Fibroblast of skin of left biceps (primary cell): ENCODE measurements around the gene OTOG.

ENCODE experiments used
- DNase-seq, 2 experiments: peaks; one replicate each; pipeline ENCODE4 v3.0.0-alpha.2; 2013; ENCODE audit warnings: low read depth in 2 of 2

Gene OTOG

DNA sequence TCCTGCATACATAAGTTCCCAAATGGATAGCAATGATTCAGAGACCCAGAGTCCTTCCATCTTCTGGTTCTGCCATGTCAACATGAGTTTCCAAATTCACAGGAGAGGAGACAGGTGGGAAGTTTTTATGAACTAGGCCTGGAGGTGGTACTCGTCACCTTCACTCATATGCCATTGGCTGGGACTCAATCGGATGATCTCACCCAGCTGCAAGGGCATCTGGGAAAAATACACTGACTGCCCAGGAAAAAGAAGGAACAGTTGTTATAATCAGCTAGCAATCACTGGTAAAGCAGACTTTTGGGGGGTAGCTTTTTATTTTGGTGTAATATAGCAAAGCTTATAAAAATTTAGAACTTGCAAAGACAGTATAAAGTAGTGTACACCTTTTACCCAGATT, 83.9 kb downstream of the OTOG start:
- DNase-seq: no peak

DNA sequence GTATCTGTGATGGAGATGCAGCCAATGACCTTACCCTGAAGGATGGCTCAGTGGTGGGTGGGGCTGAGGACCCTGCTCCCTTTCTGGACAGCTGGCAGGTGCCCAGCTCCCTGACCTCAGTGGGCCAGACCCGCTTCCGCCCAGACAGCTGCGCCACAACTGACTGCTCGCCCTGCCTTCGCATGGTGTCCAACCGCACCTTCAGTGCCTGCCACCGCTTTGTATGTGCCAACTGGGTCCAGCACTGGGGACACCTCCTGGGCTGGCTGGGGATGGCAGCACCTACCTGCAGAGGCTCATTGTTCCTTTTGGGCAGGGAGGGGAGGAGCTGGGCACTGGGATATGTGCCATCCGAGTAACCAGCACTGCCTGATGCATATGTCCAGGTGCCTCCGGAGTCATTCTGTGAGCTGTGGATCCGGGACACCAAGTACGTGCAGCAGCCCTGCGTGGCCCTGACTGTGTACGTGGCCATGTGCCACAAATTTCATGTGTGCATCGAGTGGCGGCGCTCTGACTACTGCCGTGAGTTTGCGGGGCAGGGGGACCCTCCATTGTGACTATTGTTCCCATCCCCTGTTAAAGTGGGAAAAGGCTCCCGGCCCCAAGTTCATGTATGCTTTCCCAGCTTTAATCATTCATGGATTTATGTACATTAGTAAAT, 84.8 kb downstream of the OTOG start:
- DNase-seq: no peak

DNA sequence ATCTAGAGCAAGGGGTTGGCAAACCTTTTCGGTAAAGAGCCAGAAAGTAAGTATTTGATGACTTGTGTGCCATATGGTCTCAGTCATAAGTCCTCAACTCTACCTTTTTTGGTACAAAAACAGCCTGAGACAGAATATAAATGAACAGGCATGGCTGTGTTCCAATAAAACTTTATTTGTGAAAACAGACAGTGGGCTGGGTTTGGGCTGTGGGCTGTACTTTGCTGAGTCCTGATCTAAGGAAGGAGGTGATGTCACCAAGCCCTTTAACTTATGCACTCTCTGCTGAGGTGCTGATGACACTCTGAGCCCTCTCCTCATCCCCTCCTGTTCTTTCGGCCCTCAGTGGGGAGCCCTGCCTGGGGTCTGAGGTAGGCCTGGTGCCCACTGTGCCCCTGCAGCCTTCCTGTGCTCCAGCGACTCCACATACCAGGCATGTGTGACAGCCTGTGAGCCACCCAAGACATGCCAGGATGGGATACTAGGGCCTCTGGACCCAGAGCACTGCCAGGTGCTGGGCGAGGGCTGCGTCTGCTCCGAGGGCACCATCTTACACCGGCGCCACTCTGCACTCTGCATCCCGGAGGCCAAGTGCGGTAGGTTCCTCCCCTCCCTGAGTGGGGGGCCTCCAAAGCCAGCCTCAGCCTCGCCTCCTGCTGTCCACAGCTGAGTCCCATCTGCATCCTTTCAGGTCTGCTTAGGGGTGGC, 86.4 kb downstream of the OTOG start:
- no peak for DNase-seq

DNA sequence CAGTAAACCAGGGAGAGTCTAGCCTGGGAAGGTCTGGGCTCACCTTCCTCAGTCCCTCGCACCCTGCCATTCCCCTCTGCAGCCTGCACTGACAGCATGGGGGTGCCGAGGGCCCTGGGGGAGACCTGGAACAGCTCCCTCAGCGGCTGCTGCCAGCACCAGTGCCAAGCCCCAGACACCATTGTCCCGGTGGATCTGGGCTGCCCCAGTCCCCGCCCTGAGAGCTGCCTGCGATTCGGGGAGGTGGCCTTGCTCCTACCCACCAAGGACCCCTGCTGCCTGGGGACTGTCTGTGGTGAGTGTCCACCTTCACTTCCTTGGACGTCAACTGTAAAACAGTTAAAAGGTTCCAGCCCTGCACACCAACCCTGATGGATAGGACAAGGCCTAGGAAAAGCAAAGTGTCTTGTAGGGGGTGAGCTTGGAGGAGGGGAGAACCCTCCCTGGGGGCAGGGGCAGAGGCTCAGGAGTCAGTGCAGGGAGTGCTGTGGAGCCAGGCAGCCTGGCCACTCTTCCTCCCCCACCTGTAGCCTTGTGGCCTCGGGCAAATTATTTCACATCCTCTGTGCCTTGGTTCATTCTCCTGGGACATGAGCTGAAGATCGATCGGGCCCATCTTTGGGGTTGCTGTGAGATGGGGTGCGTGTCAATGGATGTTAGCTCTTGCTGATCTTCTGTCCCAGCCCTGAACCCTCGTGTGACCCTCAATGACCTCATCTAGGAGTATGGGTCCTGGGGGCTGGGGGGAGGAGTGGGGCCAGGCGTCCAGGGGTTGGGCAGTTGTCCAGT, 87.1 kb downstream of the OTOG start:
- DNase-seq: no peak

DNA sequence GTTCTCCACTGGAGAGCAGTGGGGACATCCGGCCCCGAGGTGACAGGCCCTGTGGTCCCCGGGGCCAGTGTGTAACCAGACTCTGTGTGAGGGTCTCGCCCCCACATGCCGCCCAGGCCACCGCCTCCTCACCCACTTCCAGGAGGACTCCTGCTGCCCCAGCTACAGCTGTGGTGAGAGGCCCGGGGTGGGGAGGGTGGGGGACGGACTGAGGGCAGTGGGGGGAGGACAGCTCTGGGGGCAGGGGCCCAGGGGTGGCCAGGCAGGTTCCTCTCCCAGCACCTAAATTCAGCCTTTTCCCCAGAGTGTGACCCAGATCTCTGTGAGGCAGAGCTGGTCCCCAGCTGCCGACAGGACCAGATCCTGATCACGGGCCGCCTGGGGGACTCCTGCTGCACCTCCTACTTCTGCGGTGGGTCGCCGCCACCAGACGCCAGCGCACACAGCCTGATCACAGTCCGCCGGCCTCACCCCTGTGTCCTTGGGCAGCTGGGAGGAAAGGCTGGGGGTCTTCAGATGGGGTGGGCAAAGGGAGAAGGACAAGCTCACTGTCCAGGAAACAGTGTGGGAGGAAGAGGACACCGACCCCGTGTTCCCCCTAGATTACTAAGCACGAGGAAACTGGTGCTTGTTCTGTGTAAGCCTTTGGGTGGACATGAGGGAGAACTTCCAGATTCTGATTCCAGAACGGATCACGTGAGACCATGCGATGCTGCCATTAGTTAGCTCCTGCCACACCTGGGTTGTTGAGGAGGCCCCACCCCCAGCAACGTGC, 87.9 kb downstream of the OTOG start:
- DNase-seq: no peak

DNA sequence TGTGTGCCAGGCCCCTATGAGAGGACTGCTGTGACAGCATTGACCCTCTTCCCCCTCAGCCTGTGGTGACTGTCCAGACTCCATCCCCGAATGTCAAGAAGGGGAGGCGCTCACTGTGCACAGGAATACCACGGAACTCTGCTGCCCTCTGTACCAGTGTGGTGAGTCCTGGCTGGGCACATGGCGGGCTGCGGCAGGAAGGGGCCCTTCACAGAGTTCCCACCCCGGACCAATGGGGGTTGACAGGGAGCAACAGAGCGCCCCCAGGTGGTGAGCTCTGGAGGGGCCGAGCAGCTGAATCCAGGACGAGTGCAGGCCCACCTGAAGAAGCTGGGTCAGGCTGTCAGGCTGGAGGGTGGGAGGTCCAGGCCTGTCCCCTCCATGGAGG, 88.5 kb downstream of the OTOG start:
- no peak for DNase-seq

DNA sequence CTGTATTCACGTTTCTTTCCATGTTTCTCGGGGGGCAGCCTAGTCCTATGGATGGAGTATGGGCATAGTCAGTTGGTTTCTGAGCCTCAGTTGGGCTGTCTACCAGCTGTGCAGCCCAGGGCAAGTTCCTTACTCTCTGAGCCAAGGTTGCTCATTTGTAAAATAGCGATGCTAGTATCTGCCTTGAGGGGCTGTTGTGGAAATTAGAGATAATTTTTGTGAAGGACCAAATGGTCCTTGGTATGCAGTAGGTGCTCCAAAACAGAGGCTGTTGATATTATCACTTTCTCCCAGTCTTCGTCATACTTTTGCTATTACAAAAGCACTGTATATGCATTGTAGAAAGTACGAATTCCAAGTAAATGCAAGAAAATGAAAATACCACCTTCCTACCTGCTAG, 89.7 kb downstream of the OTOG start:
- no peak for DNase-seq

DNA sequence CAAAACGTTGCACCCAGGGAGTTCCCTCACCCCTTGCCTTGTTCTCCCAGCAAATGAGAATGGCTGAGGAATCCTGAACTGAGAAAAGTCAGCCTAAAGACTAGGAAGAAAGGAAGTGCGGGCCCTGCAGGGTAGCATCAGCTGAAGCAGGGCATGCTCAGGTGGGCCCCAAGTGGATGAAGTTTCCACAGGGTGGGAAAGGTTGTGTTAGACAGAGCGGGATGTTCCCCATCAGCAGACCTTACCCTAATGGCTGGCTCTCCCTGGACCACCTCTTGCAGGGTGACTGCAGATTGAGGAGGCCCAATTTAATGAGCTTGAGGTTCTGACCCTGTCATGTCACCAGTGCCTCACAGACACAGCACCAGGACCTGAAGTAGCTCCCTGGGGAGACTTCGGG, 90.8 kb downstream of the OTOG start:
- DNase-seq: no peak

DNA sequence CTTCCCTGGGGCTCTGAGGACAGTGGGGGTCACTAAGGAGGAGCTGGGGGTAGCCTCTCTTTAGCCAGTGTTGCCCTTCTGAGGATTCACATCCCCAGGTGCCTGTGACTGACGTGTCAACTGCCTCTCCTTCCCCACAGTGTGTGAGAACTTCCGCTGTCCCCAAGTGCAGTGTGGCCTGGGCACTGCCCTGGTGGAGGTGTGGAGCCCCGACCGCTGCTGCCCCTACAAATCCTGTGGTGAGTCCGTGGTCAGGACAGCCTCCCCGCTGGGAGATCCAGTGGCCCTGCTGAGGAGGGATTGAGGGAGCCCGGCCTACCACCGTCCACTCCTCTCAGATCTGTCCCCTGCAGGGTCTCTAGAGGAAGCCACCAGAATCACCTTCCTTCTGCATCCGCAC, 91.3 kb downstream of the OTOG start:
- DNase-seq: no peak

DNA sequence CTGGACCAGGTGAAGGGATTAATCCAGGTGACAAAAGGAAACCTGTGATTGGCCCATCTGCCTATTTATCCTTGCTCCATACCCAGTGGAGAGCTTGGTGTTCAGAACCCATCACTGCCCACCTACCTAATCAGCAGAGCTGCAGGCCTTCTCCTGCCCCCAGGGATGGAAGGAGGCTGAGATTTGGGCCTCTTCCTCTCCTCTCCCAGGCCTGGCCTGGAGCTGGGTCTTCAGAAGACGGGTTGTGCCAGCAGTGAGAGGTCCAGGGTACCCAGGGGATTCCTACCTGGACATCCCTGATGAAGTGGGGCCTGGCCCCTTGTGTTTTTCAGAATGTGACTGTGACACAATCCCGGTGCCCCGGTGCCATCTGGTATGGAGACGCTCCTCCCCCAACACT, 92.0 kb downstream of the OTOG start:
- no peak for DNase-seq

DNA sequence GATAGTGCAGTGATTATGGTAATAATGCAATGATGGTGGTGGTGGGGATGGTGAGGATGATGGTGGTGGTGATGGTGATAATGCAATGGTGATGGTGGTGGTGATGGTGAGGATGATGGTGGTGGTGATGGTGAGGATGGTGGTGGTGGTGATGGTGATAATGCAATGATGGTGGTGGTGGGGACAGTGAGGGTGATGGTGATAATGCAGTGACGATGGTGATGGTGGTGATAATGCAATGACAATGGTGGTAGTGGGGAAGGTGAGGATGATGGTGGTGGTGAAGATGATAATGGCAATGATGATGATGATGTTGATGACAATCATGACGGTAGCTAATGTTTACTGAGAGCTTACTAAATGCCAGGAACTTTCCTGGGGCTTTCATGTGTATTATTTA, 92.7 kb downstream of the OTOG start:
- DNase-seq: no peak

DNA sequence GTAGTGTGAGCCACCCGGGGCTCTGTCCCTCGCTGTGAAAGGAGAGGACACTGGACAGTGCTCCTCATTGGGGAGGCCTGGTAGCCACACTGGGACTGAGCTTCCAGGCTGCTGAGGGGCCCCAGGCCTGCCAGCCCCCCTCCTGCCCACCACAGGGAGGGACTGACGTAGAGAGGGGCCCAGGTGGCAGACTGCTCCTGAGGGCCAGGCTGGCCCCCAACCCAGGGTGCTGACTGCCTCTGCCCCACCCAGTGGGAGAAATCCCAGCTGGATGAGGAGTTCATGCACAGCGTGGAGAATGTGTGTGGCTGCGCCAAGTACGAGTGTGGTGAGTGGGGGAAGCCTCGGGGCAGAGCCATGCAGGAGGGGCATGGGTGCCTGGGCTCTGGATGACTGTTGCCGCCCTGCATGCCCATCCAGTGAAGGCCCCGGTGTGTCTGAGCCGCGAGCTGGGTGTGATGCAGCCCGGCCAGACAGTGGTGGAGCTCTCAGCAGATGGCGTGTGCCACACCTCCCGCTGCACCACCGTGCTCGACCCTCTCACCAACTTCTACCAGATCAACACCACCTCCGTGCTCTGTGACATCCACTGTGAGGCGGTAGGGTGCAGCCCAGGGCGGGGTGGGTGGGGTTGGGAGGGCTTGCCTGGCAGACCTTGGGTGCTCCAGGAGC, 93.6 kb downstream of the OTOG start:
- no peak for DNase-seq

DNA sequence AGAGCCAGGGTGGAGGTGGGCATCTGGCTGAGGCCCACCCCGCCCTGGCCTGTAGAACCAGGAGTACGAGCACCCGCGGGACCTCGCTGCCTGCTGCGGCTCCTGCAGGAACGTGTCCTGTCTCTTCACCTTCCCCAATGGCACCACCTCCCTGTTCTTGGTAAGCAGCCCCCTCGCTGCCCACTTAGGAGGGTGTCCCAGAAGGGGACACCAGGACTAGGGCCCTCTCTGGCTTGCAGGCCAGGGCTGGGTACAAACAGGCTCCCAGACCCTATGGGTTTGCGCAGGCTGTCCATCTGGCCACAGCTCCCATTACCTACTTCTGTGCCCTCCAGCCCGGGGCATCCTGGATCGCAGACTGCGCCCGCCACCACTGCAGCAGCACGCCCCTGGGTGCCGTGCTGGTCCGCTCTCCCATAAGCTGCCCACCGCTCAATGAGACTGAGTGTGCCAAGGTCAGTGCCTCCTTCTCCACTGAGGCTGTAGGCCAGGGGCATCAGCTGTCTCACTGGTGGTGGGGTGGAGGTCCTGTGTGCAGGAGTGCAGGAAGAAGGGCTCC, 94.8 kb downstream of the OTOG start:
- DNase-seq: no peak

DNA sequence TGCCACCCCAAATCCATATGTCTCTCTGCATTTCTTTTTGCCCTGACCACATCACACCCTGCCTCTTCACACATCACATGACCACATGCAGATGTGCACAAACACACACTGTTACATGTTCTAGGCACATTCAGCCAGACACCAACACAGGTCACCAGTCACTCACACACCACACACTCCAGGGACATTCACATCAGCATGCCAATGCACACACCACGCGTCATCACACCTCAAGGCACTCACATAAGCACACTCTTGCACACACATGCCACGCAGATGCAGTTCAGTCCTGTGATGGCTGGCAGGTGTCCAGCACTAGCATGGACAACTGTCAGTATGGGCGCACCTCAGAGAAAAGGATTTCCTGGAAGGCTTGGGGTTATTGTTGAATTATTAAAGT, 95.3 kb downstream of the OTOG start:
- no peak for DNase-seq

DNA sequence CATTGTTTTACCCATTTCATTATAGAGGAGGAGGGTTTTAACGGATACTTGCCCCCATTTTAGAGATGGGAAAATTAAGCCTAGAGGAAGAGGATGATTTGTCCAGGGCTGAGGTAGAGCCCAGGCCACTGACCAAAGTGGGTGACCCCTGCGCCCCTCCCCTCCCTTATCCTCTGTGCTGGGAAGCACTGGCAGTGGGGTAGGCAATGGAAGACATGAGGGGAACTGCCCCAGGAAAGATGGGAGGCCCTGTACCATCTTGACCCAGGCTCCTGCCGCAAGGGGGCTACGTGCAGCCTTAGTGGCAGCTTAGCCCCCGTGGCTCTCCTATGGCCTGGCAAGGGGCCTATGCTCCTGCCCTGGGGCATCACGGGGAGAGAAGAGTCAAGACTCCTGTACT, 95.9 kb downstream of the OTOG start:
- DNase-seq: no peak

DNA sequence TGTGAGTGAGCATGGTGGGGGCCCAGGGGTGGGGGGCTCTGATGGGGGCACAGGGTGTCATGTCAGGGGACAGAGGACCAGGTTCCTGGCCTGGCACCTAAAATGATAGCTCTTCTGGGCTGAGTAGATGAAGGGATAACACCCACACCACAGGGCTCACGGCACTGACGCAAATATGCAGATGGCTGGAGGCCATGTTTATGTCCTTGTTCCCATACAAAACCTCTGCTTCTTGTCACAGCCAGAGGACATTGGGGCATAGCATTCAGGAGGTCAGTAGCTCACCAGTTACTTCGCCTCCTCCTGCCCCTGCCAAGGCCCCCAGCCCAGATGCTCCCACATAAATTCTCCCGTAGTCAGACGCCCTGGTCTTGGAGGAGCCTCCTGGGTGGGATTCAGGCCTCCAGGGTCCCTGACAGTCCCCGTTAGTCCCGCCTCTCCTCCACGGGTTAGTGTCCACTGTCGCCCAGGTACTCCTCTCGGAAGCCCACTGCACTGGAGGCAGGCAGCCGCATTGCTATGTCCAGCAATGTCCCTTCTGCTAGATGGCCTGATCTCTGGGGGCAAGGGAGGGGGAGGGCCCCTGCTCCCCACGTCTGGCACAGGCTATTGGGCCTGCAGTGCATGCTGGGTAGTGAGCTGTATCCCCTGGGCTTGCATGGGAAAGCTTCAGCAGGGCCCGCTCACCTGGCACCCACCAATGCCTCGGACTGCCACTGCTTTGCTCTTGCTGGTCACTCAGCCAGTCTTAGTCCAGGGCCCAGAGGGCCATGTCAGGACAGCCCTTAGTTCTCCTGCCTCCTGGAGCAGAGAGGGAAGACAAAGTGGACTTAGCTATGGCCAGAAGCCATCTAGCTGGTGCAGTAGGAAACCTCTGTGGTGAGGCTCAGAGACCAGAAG, 96.7 kb downstream of the OTOG start:
- DNase-seq: no peak

DNA sequence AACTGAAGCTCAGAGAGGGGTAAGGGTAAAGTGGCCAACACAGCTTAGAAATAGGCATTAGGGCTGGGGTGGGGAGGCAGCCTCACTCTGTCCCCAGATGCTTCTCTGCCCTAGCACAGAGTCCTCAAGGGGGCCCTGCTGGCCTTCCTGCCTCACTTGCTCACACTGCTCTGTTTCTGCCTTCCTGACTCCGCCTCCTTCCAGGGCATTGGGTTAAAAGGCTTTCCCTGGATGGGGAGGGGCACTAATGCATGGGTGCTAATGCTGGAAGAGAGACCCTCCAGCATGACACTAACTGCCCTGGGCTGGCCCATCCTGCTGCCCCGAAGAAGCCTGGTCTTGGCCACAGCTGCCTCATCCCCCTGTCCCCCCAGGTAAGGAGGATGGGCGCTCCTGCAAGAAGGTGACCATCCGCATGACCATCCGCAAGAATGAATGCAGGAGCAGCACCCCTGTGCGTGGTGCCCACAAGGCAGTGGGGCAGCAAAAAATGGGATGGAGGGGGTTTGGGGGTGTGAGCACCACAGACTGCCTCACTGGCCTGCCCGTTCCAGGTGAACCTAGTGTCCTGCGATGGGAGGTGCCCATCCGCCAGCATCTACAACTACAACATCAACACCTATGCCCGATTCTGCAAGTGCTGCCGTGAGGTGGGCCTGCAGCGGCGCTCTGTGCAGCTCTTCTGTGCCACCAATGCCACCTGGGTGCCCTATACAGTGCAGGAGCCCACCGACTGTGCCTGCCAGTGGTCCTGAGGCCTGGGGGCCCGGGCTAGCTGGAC, 98.3 kb downstream of the OTOG start:
- DNase-seq: no peak

DNA sequence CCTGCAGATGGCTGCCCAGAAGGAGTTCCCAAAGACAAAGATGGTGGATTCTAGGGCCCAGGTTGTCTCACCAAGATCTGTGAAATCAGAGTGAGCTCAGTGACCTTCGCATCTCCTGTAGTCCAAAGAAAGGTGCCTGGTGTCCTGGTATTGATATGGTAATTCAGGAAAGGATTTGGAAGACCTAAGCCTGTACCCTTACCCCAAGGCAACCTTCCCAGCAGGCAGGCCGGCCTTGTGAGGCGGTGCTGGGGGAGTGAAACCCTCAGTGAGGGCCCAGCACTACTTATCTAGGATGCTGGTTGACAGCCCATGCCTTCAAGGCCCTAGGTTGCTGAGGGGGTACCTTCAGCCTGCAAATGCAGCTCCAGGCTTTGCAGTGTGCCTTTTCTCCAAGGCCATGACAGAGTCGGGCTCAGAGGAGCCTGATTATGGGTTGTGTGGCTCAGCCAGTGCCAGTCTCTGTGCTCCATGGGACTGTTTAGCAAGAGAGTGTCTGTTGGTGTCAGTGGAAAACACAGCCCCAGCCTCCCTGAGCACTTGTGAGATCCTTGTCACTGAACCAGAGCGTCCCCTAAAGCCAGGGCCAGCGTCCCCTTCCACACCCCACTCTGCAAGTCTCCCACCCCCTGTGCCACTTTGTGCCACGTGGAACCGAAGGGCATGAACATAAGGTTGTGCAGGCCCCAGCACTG, 99.5 kb downstream of the OTOG start:
- no peak for DNase-seq

DNA sequence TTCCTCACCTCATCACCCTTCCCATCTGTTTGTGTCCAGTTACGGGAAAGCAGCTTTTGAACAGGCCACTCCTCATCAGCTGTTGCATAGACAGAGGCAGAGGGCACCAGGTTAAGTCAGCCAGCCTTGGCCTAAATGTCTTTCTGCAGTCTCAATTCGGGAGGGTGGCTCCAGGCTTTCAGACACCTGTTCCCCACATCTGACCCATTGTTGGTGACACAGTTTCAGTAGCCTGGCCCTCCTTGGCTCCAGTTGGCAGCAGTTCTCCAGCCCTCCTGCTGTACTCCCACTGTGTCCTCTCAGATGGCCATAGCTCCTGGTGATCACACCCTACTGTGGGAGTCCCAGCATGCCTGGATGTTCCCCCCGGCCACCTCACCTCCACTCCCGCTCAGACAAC, 101.5 kb downstream of the OTOG start:
- no peak for DNase-seq
